GM18873 (cell line): ENCODE results near the gene FAM50A.

Experiments used
- ATAC-seq: cut with Tn5 transposase; IDR thresholded peaks from one replicate; pipeline ENCODE4 v1.9.1; 2021; ENCODE audit warnings: mild to moderate bottlenecking, moderate library complexity, moderate number of reproducible peaks; ENCODE audit not compliant: unreplicated experiment, low FRiP score

FAM50A gene

DNA sequence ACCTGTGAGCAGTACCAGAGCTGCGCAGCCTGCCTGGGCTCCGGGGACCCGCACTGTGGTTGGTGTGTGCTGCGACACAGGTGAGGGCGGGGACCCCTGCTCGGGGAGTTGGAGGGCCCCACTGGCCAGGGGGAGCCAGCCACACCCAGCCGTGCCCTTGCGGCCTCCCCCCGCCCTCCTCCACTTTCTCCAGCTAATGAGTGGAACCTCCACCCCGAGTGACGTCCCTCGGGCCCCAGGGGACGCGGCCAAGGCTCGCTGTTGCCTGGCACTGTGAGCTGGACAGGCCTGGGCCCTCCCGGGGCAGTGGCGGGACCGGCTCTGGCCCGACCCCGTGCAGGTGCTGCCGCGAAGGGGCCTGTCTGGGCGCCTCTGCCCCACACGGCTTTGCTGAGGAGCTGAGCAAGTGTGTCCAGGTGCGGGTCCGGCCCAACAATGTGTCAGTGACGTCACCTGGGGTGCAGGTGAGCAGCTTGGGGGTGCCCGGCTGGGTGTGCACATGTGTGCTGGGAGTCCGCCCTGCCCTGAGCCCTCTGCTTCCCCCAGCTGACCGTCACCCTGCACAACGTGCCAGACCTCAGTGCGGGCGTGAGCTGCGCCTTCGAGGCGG is 19.8 kb downstream of the FAM50A start:
- ATAC-seq: no peak

DNA sequence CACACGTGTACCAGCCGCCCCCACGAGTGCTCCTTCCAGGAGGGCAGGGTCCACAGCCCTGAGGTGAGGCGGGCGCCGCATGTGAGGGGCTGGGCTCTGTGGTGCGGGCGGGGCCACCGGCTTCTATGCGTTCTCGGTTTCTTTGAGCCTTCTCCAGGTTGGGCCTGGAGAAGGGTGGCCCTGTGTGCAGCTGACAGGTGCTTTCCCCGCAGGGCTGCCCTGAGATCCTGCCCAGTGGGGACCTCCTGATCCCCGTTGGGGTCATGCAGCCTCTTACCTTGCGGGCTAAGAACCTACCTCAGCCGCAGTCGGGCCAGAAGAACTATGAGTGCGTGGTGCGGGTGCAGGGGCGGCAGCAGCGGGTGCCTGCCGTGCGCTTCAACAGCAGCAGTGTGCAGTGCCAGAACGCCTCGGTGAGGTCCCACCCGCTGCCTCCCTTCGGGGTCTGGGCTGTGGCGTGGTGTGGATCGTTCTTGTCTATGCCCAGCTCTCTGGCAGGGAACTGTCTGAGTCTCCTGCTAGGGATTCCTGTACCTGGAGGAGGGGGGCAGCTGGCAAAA is 20.9 kb downstream of the FAM50A start:
- no peak for ATAC-seq

DNA sequence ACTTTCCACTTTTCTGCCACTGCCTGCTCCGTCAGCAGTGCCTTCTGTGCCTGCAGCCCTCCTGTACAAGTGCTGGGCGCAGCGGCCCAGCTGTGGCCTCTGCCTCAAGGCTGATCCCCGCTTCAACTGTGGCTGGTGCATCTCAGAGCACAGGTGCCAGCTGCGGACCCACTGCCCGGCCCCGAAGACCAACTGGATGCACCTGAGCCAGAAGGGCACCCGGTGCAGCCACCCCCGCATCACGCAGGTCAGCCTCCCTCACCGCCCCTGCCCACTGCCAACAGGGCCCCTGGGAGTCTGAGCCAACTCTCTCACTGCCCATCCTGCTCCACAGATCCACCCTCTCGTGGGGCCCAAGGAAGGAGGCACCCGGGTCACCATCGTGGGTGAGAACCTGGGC is 21.7 kb downstream of the FAM50A start:
- ATAC-seq: no peak

- ATAC-seq: no peak
Measured at GRCh38 chrX:154466036-154466435, 22.1 kb downstream of the FAM50A start.

GRCh38 chrX:154466907-154467306 is 23.0 kb downstream of the FAM50A start:
- ATAC-seq: no peak

DNA sequence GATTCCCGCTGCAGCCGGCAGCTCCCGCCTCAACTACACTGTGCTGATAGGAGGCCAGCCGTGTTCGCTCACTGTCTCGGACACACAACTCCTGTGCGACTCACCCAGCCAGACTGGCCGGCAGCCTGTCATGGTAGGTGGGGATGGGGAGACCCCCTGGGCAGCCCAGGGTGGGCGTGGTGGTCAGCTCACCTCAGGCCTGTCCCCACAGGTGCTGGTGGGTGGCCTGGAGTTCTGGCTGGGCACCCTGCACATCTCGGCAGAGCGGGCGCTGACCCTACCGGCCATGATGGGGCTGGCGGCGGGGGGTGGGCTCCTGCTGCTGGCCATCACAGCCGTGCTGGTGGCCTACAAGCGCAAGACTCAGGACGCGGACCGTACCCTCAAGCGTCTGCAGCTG is 23.6 kb downstream of the FAM50A start:
- ATAC-seq: no peak

DNA sequence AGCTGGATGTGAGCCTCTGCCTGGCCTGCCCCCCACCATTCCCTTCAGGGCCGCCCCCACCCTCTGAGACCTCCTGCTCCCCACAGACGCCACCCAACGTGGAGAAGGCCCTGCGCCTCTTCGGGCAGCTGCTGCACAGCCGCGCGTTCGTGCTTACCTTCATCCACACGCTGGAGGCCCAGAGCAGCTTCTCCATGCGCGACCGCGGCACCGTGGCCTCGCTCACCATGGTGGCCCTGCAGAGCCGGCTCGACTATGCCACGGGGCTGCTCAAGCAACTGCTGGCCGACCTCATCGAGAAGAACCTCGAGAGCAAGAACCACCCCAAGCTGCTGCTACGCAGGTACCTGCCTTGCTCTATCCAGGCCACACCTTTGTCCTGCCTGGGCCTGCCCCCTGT is 24.3 kb downstream of the FAM50A start:
- ATAC-seq: no peak

DNA sequence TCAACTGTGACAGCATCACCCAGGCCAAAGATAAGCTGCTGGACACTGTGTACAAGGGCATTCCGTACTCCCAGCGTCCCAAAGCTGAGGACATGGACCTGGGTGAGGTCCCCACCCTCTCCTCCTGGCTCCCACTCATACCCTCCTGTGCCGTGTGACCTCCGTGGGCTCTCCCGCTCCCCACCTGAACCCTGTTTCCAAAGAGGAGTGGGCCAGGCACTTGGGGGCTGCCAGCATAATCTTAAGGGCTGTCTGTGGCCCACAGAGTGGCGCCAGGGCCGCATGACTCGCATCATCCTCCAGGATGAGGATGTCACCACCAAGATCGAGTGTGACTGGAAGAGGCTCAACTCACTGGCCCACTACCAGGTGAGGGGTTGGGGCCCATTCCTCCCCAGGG is 25.2 kb downstream of the FAM50A start:
- no peak for ATAC-seq

DNA sequence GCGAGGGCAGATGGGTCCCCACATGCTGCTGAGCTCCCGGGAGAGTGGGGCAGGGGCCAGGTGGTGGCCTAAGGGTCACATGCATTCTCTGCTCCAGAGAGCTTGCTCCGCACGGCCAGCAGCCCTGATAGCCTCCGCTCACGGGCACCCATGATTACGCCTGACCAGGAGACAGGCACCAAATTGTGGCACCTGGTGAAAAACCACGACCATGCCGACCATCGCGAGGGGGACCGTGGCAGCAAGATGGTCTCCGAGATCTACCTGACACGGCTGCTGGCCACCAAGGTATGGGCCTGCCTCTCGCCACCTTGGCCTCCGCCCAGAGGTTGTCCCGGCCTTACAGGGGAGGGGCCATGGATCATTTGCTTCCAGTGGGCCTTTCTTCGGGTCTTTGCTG is 25.9 kb downstream of the FAM50A start:
- no peak for ATAC-seq

DNA sequence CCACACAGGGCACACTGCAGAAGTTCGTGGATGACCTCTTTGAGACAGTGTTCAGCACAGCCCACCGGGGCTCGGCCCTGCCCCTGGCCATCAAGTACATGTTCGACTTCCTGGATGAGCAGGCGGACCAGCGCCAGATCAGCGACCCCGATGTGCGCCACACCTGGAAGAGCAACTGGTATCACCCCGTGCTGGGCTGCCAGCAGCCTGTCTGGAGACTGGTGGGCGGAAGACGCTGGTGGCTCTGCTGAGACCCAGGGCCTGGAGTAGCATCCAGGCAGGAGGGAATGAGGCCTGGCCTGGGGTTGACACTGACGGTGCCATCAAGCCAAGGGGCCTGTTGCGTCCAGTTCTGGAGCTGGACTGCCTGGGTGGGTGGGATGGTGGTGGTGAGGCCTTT is 26.5 kb downstream of the FAM50A start:
- no peak for ATAC-seq

- ATAC-seq: no peak
Measured at GRCh38 chrX:154470914-154471568, 27.1 kb downstream of the FAM50A start.

DNA sequence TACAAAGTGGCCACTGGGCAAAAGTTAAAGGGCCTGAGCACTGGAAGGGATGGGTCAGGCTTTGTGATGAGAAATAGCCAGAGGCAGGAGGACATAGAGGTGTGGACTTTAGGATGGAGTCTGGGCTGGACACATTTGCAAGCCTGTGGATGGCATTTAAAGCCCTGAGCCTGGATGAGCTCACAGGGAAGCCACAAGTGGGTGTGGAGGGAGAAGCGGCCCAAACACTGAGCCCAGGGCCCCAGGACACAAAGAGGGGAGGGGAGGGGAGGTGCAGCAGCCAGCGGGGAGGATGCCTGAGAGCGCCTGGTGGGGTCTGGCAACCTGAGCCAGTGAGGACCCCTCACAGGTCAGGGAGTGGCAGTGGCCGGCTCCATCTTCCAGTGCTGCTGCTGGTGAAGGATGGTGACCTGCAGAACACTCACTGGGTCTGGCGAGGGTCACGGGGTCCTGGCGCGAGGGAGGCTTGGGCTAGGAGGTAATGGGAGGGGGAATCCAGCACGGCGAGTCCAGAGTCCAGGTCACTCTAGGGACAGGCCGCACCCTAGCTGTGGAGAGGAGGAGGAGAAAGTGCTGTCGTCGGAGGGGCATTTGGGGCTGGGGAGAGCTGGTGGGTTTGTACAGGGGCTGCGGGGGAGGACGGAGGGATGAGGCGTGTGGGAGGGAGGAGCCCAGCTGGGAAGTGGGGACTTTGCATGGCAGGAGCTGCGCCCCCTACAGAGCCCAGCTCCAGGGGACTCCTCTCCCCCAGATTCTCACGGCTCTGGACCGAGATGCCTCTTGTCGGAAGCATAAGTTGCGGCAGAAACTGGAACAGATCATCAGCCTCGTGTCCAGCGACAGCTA is 28.1 kb downstream of the FAM50A start:
- ATAC-seq: no peak

DNA sequence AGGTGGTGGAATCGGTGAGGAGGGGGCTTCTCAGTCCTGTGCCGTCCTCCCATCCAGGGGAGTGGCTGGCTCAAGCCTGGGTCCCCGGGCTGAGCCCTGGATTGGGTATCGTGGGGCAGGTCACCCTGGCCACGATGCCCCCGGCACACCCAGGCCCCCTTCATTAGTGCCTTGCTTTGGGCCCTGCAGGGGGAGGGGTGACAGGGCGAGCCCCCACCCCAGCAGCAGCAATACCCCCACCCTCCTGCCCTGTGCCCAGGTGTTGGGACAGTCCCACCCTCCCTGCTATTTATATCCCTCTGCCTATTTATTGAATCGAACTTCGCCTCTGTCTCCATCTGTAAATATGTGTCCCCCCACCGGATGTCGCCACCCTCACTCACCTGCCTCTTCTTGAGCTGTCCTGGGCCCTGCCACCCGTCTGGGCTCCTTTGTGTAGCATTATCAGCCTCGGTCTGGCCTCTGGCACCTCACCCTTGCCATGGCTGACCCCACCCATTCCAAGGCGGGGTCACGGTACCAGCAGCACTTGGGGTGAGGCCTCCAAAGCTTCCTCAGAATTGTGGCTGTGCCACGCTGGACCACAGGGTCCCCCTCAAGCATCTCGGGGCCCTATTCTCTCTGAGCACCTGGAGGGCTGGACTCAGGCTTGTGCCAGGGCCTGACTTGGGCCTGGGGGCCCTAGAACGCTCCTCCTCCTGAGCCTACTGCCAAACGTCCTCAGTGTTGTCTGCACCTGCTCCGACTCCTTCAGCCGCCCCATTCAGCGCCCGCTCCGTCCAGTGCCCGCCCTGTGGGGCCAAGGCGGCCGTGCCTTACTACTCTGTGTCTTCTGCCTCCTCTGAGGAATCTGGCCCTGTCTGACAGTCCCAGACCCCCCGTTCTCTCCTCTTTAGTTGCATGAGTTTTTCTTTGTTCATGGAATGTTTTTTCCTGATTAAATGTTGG is 29.0 kb downstream of the FAM50A start:
- no peak for ATAC-seq

DNA sequence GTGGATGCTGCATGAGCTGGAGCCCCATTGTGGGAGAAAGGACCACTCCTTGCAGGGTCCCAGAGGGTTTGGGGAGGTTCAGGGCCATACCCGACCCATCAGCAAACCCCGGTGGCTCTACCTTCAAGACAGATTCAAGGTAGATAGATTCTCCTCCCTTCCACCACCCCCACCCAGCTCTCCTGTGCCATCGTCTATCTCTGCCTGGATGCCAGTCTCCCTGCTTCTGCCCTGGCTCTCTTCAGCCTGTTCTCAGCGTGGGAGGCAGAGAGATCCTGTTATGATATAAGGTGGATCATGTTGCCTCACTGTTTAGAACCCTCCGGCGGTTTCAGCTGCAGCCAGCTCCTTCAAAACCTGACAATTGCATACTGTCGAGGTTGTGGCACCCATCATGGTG is 29.7 kb downstream of the FAM50A start:
- no peak for ATAC-seq

DNA sequence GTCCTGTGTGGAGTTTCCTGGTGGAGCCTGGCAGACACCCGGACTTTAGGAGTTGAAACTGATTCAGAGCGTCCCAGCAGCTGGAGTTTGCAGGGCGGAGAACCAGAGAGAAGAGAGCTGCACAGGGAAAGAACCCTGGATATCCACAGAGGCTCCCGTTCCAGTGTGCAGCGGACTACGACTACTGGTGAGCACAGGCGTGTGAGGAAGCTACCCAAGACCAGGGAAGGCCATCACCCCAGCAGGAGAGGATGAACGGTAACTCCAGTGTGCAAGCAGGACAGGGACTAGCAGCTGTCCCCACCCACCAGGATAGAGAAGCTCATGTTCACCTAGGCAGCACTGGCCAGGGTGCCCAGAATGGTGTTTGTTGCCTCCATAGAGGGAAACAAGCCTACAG is 32.9 kb downstream of the FAM50A start:
- no peak for ATAC-seq

- no peak for ATAC-seq
Measured at GRCh38 chrX:154477891-154478477, 34.0 kb downstream of the FAM50A start.

GRCh38 chrX:154478728-154479622 is 35.0 kb downstream of the FAM50A start, which contains the start of gene LAGE3:
Gene LAGE3, minus strand, starts transcription at chrX:154479281. Its CDS starts 366 bp downstream, at chrX:154478915.
- peak; percentile 75 for ATAC-seq

DNA sequence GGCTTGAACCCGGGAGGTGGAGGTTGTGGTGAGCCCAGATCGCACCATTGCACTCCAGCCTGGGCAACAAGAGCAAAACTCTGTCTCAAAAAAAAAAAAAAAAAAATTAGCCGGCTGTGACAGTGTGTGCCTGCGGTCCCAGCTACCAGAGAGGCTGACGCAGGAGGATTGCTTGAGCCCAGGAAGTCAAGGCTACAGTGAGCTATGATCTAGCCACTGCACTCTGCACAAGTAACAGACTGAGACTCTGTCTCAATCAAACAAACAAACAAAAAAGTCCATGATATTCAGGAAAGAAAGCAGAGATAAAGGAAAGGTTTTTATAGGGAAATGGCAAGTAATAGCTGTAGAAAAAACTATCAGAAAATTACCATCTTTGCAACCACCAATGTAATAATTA is 37.3 kb downstream of the FAM50A start:
- ATAC-seq: no peak
